ENCODE measurements around the gene PCED1B.

Gene PCED1B

DNA sequence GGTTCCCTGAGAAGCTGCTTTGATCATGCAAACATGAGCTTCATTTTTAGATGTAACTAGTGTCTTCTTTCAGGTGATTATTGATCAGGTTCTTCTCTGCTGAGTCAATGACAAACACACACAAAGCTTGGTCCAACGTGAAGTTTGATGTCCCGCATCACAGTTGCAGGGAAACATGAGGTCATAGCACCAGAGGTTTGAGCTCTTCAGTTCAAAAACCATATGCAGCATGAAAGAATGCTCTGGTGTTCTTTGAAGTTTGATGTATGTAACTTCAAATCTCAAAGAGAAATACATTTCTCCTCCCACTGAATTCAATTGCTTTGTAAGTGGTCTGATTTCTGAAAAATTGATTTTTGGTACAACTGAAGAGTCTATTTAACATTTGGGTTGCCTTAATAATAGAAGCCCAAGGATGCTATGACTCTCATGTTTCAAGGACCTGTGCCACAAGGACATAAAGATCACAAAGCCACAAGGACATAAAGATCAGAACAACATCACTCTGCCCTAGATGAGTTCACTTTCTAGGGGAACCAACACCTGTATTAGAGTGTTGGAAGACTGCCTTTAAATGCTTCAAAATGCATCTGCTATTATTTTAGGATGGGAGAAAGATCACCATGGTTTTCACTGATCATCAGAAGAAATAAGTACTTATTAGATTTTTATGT is 31.4 kb downstream of the PCED1B start:
- no peak for ATAC-seq
- no peak for TF ChIP-seq ZNF565 (CRISPR knock-in tag; conservative IDR thresholded peaks at IDR 0.05; ENCODE audit: low read depth)
- no peak for TF ChIP-seq ZNF8 (CRISPR knock-in tag; IDR thresholded peaks at IDR 0.05)
- TF ChIP-seq BACH2 (CRISPR knock-in tag; IDR thresholded peaks at IDR 0.05; ENCODE audit: borderline replicate concordance) = no peak
- no peak for TF ChIP-seq TOX (CRISPR knock-in tag; IDR thresholded peaks at IDR 0.05; ENCODE audit: borderline replicate concordance)
- TF ChIP-seq, protein P1, sequence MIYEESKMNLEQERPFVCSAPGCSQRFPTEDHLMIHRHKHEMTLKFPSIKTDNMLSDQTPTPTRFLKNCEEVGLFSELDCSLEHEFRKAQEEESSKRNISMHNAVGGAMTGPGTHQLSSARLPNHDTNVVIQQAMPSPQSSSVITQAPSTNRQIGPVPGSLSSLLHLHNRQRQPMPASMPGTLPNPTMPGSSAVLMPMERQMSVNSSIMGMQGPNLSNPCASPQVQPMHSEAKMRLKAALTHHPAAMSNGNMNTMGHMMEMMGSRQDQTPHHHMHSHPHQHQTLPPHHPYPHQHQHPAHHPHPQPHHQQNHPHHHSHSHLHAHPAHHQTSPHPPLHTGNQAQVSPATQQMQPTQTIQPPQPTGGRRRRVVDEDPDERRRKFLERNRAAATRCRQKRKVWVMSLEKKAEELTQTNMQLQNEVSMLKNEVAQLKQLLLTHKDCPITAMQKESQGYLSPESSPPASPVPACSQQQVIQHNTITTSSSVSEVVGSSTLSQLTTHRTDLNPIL (CRISPR knock-in tag; IDR thresholded peaks at IDR 0.05; ENCODE audit: low read depth) = no peak
- TF ChIP-seq, protein P2, sequence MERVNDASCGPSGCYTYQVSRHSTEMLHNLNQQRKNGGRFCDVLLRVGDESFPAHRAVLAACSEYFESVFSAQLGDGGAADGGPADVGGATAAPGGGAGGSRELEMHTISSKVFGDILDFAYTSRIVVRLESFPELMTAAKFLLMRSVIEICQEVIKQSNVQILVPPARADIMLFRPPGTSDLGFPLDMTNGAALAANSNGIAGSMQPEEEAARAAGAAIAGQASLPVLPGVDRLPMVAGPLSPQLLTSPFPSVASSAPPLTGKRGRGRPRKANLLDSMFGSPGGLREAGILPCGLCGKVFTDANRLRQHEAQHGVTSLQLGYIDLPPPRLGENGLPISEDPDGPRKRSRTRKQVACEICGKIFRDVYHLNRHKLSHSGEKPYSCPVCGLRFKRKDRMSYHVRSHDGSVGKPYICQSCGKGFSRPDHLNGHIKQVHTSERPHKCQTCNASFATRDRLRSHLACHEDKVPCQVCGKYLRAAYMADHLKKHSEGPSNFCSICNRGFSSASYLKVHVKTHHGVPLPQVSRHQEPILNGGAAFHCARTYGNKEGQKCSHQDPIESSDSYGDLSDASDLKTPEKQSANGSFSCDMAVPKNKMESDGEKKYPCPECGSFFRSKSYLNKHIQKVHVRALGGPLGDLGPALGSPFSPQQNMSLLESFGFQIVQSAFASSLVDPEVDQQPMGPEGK (CRISPR knock-in tag; IDR thresholded peaks at IDR 0.05; ENCODE audit: borderline replicate concordance) = no peak
- no peak for TF ChIP-seq ZFP30 (CRISPR knock-in tag; IDR thresholded peaks at IDR 0.05)
- TF ChIP-seq ESRRG (CRISPR knock-in tag; IDR thresholded peaks at IDR 0.05) = no peak
- TF ChIP-seq, protein P3, sequence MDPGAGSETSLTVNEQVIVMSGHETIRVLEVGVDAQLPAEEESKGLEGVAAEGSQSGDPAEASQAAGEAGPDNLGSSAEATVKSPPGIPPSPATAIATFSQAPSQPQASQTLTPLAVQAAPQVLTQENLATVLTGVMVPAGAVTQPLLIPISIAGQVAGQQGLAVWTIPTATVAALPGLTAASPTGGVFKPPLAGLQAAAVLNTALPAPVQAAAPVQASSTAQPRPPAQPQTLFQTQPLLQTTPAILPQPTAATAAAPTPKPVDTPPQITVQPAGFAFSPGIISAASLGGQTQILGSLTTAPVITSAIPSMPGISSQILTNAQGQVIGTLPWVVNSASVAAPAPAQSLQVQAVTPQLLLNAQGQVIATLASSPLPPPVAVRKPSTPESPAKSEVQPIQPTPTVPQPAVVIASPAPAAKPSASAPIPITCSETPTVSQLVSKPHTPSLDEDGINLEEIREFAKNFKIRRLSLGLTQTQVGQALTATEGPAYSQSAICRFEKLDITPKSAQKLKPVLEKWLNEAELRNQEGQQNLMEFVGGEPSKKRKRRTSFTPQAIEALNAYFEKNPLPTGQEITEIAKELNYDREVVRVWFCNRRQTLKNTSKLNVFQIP (CRISPR knock-in tag; IDR thresholded peaks at IDR 0.05; ENCODE audit: borderline replicate concordance, low read depth) = no peak
- TF ChIP-seq, protein P4, sequence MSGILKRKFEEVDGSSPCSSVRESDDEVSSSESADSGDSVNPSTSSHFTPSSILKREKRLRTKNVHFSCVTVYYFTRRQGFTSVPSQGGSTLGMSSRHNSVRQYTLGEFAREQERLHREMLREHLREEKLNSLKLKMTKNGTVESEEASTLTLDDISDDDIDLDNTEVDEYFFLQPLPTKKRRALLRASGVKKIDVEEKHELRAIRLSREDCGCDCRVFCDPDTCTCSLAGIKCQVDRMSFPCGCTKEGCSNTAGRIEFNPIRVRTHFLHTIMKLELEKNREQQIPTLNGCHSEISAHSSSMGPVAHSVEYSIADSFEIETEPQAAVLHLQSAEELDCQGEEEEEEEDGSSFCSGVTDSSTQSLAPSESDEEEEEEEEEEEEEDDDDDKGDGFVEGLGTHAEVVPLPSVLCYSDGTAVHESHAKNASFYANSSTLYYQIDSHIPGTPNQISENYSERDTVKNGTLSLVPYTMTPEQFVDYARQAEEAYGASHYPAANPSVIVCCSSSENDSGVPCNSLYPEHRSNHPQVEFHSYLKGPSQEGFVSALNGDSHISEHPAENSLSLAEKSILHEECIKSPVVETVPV (CRISPR knock-in tag; IDR thresholded peaks at IDR 0.05) = no peak
- no peak for TF ChIP-seq TCF4 (CRISPR knock-in tag; IDR thresholded peaks at IDR 0.05; ENCODE audit: borderline replicate concordance)

DNA sequence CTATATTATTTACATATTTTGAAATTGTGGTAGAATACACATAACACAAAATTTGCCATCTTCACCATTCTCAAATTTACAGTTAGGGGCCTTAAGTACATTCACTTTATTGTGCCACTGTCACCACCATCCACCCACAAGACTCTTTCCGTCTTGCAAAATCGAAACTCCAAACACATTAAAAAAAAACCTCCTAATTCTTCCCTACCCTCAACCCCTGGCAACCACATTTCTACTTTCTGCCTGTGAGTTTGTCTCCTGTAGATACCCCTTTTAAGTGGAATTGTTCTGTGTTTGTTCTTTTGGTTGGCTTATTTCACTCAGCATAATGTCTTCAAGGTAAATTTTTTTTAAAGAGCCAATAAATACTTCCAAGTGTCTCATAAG is 32.0 kb downstream of the PCED1B start:
- no peak for ATAC-seq
- TF ChIP-seq, protein P5, sequence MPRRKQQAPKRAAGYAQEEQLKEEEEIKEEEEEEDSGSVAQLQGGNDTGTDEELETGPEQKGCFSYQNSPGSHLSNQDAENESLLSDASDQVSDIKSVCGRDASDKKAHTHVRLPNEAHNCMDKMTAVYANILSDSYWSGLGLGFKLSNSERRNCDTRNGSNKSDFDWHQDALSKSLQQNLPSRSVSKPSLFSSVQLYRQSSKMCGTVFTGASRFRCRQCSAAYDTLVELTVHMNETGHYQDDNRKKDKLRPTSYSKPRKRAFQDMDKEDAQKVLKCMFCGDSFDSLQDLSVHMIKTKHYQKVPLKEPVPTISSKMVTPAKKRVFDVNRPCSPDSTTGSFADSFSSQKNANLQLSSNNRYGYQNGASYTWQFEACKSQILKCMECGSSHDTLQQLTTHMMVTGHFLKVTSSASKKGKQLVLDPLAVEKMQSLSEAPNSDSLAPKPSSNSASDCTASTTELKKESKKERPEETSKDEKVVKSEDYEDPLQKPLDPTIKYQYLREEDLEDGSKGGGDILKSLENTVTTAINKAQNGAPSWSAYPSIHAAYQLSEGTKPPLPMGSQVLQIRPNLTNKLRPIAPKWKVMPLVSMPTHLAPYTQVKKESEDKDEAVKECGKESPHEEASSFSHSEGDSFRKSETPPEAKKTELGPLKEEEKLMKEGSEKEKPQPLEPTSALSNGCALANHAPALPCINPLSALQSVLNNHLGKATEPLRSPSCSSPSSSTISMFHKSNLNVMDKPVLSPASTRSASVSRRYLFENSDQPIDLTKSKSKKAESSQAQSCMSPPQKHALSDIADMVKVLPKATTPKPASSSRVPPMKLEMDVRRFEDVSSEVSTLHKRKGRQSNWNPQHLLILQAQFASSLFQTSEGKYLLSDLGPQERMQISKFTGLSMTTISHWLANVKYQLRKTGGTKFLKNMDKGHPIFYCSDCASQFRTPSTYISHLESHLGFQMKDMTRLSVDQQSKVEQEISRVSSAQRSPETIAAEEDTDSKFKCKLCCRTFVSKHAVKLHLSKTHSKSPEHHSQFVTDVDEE (CRISPR knock-in tag; IDR thresholded peaks at IDR 0.05) = no peak
- no peak for TF ChIP-seq GLIS3 (CRISPR knock-in tag; IDR thresholded peaks at IDR 0.05)
- TF ChIP-seq ZC3H10 (CRISPR knock-in tag; IDR thresholded peaks at IDR 0.05) = no peak

DNA sequence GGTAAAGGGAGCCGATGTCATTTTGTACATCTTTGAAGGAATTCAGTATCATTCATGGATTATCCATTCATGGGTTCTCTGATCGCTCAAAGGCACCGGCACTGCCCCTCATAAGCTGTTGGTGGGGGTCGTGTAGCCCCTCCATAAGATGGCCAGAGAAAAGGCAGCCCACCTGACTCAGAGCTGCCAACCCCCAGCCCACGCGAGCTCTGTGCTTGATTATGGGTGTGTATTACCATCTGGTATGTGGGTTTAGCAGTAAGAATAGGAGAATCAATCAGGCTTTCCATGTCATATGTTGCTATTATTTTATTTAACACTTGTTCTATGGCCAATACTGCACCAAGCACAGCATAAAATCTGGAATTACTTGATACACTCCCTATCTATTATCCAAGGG is 32.4 kb downstream of the PCED1B start:
- TF ChIP-seq ZNF565 (CRISPR knock-in tag; conservative IDR thresholded peaks at IDR 0.05; ENCODE audit: low read depth) (no peak), SNAI2 (CRISPR knock-in tag; IDR thresholded peaks at IDR 0.05) (no peak), ZNF70 (CRISPR knock-in tag; IDR thresholded peaks at IDR 0.05) (no peak), RARB (CRISPR knock-in tag; IDR thresholded peaks at IDR 0.05) (no peak), ZC3H10 (CRISPR knock-in tag; IDR thresholded peaks at IDR 0.05) (no peak), ZFP3 (CRISPR knock-in tag; IDR thresholded peaks at IDR 0.05) (no peak), OSR1 (CRISPR knock-in tag; IDR thresholded peaks at IDR 0.05) (no peak), ZNF8 (CRISPR knock-in tag; IDR thresholded peaks at IDR 0.05) (no peak), ISL1 (CRISPR knock-in tag; IDR thresholded peaks at IDR 0.05) (no peak)
- TF ChIP-seq, protein P4 (CRISPR knock-in tag; IDR thresholded peaks at IDR 0.05) = no peak
- TF ChIP-seq, protein P3 (CRISPR knock-in tag; IDR thresholded peaks at IDR 0.05; ENCODE audit: borderline replicate concordance, low read depth) = no peak
- TF ChIP-seq, protein P1 (CRISPR knock-in tag; IDR thresholded peaks at IDR 0.05; ENCODE audit: low read depth) = no peak
- ATAC-seq = no peak
